Right ventricle myocardium superior (tissue), 1 donor: ENCODE measurements around the gene NDOR1. TPM values are rescaled to one million over a fixed set of nuclear protein-coding genes. Genes with fewer than 3 reads are reported as not detected.

Experiments used
- ATAC-seq: fragments of 200-7000 bp; cut with Tn5 transposase; one replicate; pipeline ENCODE4 v1.9.1; 2020; ENCODE audit warnings: mild to moderate bottlenecking; ENCODE audit not compliant: poor library complexity
- DNase-seq: peaks from one replicate; pipeline ENCODE4 v3.0.0-alpha.2; 2020
- intact Hi-C: fragments of 100-400 bp; cut with DNase I; formaldehyde crosslinking; loops from one replicate; pipeline ENCODE4 v1.11.2; 2022
- total RNA-seq: library from RNA; stranded (reverse); fragmentation: NEBNext Ultra II Directional; extraction: Animal tissue kit (Norgen Biotek cat#: 25700); gene quantifications from one replicate; pipeline ENCODE4 v1.2.1, GENCODE V29; 2021
- donor health status: DM: no; HTN: yes; CAD: no; lungs with severe emphysema.

The NDOR1 gene
- total RNA-seq, 1 donor from 2014 or later: 5.5 TPM

DNA sequence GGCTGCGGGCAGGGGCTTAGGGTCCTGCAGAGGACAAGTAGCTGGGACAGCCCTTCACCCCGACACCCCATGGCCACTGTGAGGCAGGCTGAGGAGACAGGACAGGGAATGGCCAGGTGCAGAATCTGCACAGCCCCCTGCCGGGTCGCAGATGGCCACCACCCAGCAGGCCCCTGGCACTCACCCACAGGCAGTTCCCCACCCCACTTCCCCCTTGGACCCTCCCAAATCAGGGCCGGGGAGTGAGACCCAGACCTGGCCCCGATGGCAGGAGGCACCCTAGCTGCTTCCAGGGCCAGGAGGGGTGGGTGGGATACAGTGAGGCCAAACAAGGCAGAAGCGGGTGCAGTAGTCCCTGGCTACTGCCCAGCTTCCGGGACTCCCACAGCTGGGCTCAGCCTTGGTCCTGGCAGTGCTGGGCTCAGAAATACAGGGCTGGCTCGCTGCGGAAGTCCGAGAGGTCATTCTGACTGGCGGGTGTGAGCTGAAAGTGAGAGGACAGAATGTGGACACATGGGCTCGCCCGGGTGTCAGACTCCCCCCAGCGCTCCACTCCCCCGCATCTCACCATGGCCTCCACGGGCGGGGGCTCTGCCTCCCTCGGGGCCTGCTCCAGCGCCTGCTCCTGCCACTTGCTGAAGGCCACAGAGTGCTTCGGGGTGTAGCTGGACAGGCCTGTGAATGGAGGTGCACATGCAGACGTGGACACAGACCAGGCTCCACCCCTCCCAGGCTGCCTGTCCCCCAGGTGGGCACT, 13.6 kb upstream of the NDOR1 start:
- ATAC-seq (no peak), DNase-seq (no peak)
- intact Hi-C loops: loop anchor here (5.0 kb wide), 1 partner anchor 35 kb away; the partner anchor contains the start of genes CYSRT1 and RNF224

DNA sequence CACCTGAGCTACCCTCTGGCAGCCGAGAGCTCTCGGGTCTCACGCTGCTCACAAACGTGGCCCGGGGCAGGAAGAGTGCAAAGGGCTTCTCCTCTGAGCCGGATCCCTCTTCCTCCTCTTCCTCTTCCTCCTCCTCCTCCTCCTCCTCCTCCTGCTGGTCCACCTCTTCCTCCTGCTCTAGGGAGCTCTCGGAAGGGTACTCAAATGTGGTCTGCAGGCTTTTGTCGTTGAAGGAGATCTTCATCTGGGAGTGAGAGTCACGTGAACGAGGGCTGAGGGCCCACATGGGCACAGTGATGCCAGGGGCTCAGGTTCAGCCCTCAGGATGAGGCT, 13.1 kb upstream of the NDOR1 start:
- ATAC-seq: no peak
- no peak for DNase-seq
- intact Hi-C loops: loop anchor here (5.0 kb wide), 1 partner anchor 35 kb away; the partner anchor contains the start of genes CYSRT1 and RNF224

DNA sequence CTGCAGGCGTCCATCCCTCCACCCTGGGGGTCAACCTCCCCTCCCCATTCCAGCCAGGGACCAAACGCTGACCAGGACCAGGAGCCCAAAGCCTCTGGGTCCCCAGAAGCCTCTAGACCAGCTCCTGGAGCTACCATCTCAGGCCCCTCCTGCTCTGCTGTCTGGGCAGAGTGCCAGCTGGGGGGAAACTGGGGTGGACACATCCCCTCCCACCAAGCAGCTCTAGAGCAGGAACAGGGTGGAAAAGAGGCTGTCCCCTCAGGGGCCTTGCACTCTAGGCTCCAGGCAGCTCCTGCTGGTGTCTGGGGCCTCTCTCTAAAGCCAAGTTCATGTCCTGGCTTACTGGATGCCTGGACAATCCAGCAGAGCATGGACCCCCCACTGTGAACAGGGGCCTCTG, 12.6 kb upstream of the NDOR1 start:
- intact Hi-C loops: loop anchor here (5.0 kb wide), 1 partner anchor 34 kb away; the partner anchor contains the start of genes CYSRT1 and RNF224
- DNase-seq (no peak), ATAC-seq (no peak)

DNA sequence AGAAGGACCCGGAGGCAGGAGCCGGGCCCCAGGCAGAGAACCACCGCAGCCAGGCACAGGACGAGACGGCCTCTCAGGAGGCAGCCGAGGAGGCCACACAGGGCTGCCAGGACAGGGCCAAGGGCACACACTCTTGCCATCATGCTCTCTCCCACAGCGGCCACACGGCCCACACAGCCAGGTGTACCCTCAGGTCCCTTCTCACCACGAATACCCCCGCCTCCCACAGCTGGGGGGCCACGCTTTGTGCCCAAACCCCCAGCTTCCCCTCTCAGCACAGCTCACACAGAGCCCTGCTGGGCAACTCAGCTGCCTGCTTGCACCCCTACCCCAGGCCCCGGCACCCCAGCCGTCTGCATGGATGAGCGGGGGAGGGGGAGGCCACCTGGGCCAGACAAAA, 11.7 kb upstream of the NDOR1 start:
- DNase-seq (no peak), ATAC-seq (no peak)
- intact Hi-C loops: loop anchor here (5.0 kb wide), 1 partner anchor 34 kb away; the partner anchor contains the start of genes CYSRT1 and RNF224

DNA sequence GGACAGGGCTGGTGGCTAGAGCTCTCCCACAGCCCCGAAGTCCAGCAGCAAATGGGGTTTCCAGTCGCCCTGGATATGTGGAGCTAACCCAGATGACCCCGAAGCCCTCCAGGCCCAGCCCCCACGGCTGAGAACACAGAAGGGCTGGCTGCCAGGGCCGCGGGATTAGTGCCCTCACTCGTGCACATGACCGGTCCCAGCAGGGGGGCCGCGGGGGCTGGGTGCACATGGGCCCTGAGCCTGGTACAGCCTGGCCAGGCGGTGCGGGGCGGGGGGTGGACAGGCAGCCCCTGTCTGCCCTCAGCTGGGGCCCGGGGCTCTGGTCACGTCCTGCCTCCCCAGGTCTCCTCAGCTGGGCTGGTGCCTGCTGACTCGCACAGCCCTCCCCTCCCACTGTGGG, 11.1 kb upstream of the NDOR1 start:
- intact Hi-C loops: loop anchor here (5.0 kb wide), 1 partner anchor 33 kb away; the partner anchor contains the start of genes CYSRT1 and RNF224
- DNase-seq: peak; percentile 88
- ATAC-seq: peak; percentile 79

DNA sequence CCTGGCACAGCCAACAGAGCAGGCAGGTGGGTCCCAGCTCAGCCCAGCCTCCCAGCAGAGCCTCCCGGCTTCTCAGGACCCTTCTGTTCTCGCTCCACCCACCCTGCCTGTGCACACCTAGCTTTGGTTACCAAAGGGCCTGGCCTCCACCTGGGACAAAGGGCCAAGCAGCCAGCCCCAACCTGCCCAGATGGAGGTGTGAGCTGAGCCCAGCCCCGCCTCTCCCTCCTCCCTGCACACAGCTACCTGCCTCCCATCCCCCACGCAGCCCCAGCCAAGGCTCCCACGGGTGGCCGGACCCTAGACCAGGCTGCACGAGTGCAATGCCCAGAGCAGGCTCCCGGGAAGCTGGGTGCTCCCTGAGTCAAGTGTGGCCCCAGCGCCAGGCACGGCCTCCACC, 10.6 kb upstream of the NDOR1 start:
- ATAC-seq (no peak), DNase-seq (no peak)
- intact Hi-C loops: loop anchor here (5.0 kb wide), 1 partner anchor 32 kb away; the partner anchor contains the start of genes CYSRT1 and RNF224

DNA sequence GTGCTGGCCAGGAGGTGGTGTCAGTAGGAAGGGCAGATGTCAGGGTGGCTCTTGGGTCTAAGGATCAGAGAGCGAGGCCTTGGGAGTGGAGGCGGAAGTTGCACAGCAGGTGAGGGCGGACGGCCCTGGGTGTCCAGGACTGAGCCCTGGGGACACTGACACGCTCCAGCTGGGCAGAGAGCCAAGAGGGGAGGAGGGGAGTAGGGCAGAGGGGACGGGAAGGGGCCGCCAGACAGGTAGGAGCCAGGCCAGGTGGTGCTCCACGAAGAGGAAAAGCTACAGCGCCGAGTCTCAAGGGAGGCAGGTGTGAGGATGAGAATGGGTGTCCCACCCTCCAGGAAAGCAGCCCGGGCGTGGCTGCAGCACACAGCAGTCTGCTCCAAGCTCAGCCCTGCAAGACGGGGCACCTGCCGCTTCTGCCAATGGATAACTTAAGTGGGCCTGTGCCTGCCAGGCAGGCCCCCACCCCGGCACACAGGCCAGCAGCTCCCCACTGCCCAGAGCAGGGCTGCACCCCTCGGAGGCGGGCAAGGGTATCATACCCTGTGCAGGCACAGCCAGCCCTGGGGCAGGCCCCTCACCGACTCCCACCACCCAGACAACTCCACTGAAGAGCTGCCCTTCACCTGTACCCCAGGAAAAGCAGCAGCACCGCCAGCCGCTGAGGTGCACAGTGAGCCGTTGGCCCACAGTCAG, 9.8 kb upstream of the NDOR1 start:
- intact Hi-C loops: no loop called here

DNA sequence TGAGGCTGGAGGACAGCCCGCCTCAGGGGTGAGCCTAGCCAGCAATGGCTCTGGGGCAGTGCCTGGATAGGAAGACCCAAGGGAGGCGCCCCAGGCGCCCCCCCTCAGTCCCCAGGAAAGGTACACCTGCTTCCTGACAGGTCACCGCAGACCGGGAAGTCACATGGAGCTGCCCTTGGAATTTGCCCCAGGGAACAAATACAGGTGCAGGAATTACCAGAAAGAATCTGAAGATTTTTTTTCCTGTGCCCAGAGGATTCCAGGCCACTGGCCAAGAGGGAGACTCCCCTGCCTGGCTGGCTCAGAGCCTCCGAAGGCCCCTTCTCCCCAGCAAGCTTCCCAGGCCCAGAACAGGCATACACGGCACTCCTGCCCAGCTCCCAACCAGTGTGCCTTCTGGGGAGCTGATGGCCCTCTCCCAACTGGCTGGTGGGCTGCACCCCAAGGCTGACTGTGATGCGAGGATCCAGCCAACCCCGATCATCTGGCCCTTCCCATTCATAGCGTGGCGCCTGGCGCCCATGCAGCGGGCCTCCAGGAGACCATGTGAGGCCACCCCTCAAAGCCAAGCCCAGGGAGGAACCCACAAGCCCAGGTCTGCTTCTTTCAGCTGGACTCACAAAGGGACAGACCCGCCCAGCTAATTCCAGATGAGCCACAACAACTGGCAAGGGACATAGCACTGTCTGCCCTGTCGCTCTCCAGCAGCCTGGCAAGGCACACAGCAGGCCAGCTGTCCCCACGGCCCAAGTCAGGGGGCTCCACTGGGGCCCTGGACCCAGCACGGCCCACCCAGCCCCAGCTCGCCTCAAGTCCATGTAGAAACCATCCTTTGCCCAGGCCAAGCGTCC, 7.2 kb upstream of the NDOR1 start:
- intact Hi-C loops: no loop called here
- DNase-seq (no peak), ATAC-seq (no peak)

More for the DNA sequence above, 9.8 kb upstream of the NDOR1 start:
- ATAC-seq (peak; percentile 3), DNase-seq (no peak)

DNA sequence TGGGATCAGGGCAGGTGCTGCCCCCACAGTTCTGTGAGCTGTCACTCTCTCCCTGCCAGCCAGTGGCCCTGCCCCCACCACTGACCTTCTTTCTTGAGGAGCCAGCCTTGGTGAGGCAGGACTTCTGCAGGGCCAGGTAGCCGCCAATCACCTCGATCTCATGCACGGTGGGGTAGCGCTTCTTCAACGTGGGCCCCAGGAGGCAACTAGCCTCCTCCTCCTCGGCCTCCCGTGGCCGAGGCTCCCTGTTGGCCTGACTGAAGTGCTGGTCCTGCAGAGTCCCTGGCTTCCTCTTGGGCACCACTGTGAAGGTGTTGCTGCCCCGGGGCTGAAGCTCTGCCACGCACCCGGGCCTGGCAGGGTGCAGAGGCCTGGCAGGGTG, 6.6 kb upstream of the NDOR1 start:
- intact Hi-C loops: no loop called here
- DNase-seq (no peak), ATAC-seq (no peak)

DNA sequence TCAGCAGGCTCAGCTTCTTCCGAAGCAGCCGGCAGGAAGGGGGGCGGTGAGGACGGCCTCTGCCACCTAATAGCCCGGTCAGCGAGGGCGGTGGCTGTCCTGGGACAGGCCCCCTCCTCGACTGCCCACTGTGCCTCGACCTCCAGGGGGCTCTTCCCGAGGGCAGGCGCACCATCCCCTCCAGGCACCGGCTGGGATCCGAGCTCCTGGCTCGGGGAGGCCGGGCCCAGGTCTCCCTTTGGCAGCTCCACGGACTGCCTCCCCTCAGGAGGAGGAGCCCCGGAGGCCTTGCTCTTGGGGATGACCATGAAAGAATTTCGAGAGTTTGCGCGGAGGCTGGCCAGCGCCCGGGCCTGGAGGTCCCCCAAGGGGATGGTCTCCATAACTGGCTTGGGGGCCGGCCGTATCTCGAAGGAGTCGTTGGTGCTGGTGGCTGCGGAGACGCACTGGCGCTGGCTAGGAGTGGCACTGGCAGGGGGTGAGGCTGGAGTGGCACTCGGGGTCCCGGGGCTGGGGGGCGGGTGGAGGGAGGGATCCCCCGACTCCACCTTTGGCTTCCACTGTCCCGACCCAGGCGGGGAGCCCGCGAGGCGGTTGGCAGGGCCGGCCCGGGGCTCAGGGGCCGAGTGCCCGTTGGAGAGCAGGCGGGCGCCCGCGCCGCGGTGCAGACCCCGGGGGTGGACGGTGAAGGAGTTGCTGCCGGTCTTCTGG, 5.9 kb upstream of the NDOR1 start:
- no peak for DNase-seq
- no peak for ATAC-seq
- intact Hi-C loops: no loop called here

DNA sequence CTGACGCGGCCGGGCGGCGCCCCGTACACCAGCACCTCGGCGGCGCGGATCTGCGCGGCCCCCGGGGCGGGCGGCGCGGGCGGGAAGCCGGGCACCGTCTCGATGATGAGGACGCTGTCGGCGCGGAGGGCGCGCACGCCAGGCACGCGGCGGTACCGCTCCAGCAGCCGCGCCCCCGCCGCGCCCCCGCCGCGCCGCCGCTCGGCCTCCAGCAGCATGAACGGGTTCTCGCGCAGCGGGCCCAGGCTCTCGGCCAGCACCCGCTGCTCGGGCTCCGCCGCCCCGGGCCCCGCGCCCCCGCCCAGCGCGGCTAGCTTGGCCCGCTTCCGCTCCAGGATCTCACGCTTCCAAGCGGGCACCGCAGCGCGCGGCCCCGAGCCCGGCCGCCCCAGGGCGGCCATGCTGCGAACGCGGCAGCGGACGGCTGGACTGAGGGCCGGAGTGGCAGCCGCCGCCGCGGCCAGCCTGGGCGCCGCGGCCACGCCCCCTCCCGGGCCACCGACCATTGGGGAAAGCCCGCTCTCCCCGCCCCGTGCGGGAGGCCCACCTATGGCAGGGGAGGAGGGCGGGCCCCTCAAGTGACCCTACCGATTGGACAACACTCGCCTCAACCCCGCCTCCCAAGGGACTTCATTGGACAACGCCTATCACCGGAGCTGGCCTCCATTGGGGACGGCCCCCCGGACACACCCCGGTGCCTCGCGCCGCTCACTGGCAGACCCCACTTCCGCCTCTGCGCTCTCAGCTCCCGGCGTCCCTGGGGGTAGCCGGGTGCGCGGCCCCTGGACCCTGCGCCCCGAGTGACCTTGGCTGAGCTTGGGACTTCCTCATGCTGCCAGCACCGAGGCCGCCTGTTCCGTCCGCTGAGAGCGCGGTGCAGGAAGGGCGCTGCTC, 4.9 kb upstream of the NDOR1 start, which contains the start of gene TPRN:
Gene TPRN, minus strand, starts transcription at position 431 of the 894 bp plus-strand sequence. Its CDS starts 30 bp downstream, at position 401.
- DNase-seq (peak; percentile 100), ATAC-seq (peak; percentile 95)
- intact Hi-C loops: no loop called here

DNA sequence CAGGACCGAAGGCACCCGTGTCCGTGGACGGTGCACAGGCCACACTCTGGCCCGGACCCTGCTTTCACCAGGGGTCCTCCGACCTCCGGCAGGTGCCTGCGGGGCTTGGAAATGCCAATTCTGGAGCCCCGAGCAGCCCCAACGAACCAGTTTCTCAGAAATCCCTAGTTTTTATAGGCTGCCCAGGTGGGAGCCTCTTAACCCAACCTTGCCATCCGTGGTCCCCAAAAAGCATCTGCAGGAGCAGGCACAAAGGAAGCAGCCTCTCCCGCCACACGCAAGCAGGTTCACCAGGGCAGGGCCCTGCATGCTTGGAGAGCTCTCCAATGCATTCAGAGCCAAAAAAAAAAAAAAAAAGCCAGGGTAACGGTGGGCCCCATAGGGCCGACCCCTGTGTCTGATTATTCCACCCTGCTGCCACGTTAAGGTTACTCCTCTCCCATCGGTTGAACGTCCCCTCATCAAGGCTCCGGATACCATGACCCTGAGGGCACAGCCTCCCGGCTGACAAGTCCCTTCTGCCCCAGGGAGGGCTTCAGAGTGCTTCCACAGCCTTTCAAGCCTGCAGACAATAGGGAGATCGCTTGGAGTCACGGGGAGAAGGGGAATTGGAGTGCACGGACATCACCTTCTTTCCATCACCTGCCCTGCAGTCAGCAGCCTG, 4.2 kb upstream of the NDOR1 start:
- no peak for ATAC-seq
- intact Hi-C loops: no loop called here
- no peak for DNase-seq

DNA sequence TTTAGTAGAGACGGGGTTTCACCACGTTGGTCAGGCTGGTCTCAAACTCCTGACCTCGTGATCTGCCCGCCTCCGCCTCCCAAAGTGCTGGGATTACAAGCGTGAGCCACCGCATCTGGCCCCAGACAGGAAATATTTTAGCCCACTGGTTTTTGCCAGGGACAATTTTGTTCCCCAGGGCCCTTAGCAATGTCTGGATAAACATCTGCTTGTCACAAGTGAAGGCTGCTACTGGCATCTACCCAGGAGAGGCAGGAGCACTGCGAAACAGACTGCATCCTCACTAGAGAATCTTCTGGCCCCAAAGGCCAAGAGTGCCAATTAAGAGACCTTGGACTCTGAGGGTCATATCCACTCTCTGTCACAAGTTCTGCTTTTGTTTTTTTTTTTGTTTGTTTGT, 2.5 kb upstream of the NDOR1 start:
- intact Hi-C loops: no loop called here
- DNase-seq (no peak), ATAC-seq (no peak)

DNA sequence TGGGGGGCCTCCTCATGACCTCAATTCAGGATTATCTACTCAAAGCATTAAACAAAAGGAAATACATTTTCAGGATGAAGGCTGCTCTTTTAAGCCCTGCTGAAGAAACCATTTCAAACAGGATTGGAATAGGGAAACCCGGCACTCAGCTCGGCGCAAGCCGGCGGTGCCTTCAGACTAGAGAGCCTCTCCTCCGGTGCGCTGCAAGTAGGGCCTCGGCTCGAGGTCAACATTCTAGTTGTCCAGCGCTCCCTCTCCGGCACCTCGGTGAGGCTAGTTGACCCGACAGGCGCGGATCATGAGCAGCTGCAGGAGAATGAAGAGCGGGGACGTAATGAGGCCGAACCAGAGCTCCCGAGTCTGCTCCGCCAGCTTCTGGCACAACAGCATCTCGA, 772 bp upstream of the NDOR1 start:
- DNase-seq (no peak), ATAC-seq (no peak)
- intact Hi-C loops: no loop called here

DNA sequence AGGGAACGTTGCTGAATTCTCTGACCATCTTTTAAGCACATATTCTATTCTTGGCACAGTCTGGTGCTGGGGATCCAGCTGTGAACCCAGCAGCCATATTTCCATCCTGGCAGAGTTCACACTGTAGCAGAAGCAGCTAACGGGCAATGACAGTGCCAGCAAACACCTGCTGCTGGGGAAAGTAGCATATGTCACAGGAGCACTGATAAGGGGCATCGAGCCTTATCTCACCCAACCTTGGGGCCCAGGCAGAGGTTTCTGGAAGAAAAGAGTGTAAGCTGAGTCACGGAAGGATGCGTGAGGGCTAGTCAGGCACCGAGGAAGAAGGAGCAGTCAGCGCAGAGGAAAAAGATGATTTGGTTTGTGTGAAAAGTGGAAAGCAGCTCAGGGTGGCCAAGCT, 1.1 kb downstream of the NDOR1 start:
- intact Hi-C loops: no loop called here
- ATAC-seq (no peak), DNase-seq (no peak)

DNA sequence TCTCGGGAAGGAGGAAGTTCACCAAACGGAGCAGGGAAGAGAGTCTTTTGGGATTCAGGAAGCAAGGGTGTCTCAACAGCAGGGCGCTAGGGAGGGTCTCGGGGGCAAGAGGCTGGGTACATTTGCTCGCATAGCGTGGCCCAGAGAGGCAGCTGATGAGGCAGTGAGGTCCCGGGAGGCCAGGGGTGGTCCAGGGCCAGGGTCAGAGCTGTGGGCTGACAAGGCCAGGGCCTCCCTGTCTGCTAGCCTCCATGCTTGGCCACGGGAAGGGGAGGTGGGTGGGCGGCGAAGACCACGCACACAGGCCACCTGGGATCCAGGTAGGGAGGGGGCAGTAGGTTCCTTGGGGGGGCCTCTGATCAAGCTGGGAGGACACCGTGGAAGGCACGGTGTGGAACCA, 6.0 kb downstream of the NDOR1 start:
- ATAC-seq (no peak), DNase-seq (no peak)
- intact Hi-C loops: no loop called here

DNA sequence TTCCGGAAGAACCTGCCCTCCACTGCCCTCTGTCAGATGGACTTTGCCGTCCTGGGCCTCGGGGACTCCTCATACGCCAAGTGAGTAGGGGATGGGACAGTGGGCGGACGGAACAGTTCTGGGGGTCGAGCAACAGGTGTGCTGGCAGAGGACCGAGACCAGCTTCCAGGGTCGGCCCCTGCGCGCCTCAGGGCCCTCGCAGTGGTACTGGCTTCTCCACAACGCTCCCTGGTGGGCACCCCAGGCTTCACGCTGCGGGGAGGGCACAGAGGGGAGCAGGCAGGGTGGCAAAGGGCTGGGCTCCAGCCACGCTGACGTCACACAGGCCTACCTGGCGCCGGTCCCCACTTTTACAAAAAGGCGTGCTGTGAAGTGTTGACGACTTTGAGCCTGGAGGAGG, 7.0 kb downstream of the NDOR1 start:
- ATAC-seq: no peak
- no peak for DNase-seq
- intact Hi-C loops: no loop called here
